Stomach smooth muscle (tissue), 2 donors: Measurements from ENCODE around the gene PRCD.

ENCODE experiments used
- H3K27ac ChIP-seq: one replicate; pipeline ENCODE4 v1.7.0; 2013; ENCODE audit warnings: mild to moderate bottlenecking, low read length, inconsistent platforms
- H3K27me3 ChIP-seq, 2 donors: one replicate each; pipeline ENCODE4 v1.7.0; 2013; ENCODE audit warnings: low read length in 2 of 2; ENCODE audit not compliant: insufficient read depth in 2 of 2, control insufficient read depth in 1 of 2
- H3K36me3 ChIP-seq, 2 donors: one replicate each; pipeline ENCODE4 v1.7.0; 2013; ENCODE audit warnings: low read length in 2 of 2; ENCODE audit not compliant: control insufficient read depth in 2 of 2, insufficient read depth in 2 of 2
- H3K4me1 ChIP-seq: one replicate; pipeline ENCODE4 v1.7.0; 2013; ENCODE audit warnings: low read length; ENCODE audit not compliant: control insufficient read depth, insufficient read depth
- H3K4me3 ChIP-seq, 2 donors: one replicate each; pipeline ENCODE4 v1.7.0; 2013; ENCODE audit warnings: low read length in 2 of 2
- H3K9ac ChIP-seq, 2 donors: one replicate each; pipeline ENCODE4 v1.7.0; 2013; ENCODE audit warnings: low read length in 2 of 2, mild to moderate bottlenecking in 1 of 2
- H3K9me3 ChIP-seq, 2 donors: one replicate each; pipeline ENCODE4 v1.7.0; 2013; ENCODE audit warnings: low read length in 2 of 2; ENCODE audit not compliant: control insufficient read depth in 2 of 2
- donor health status: healthy.
- donor health status: Pancreatic carcinoma.

The PRCD gene

GRCh38 chr17:76588182-76588581 lies 48.3 kb downstream of the PRCD start:
- Histone ChIP-seq H3K9ac (peak overlapping the region in 1 of 2 donors; percentile 0), H3K36me3 (no peaks in the 10 kb centered on the region), H3K27me3 (peaks cover 22 to 36% of the 10 kb centered on the region in 2 donors), H3K4me3 (no peak overlapping the region), H3K4me1 (peaks cover 19% of the 10 kb centered on the region), H3K27ac (no peak overlapping the region), H3K9me3 (no peaks in the 10 kb centered on the region)

DNA sequence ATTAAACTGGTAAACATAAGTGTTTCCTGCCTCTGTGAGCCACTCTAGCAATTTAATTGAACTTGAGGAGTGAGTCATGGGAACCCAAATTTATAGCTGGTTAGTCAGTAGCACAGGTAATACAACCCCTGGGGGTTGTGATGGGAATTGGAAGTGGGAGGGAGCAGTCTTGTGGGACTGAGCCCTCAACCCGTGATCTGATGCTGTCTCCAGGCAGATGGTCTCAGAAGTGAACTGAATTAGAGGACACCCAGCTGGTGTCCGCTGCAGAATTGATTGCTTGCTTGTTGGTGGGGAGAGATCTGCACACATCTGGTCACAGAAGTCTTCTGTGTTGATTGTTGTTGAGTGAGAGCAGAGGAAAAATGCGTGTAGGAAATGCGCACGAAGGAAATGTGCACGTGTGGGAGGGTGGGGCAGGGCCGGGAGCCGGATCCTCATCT lies 53.6 kb downstream of the PRCD start:
- Histone ChIP-seq H3K4me3 (no peak overlapping the region), H3K9ac (no peak overlapping the region), H3K4me1 (no peaks in the 10 kb centered on the region), H3K27me3 (peaks cover under 1 to 5% of the 10 kb centered on the region in 2 donors), H3K9me3 (no peaks in the 10 kb centered on the region), H3K36me3 (no peaks in the 10 kb centered on the region), H3K27ac (no peak overlapping the region)

DNA sequence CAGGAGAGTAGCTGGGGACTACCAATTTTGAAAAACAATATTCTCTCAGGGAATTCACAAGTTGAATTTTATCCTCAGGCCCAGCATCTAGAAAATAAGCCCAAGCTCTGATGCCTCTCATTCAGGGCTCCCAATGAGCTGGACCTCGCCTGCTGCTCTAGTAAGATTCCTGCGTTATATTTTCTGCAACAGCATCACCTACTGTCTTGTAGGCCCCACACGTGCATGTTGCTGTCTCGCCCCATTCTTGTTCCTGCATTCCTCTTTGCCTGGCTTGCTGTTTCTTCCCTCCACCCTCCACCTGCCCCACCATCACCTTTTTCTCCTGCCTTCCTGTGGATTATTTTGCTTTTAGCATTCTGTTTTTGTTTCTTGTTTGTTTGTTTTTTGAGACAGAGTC lies 54.1 kb downstream of the PRCD start:
- no peak overlapping the region for H3K4me3 ChIP-seq
- peaks cover 0 to 2% of the 10 kb centered on the region in 2 donors for H3K27me3 ChIP-seq
- no peak overlapping the region for H3K27ac ChIP-seq
- no peak overlapping the region for H3K9ac ChIP-seq
- H3K36me3 ChIP-seq, result no peaks in the 10 kb centered on the region
- H3K4me1 ChIP-seq, result no peaks in the 10 kb centered on the region
- no peaks in the 10 kb centered on the region for H3K9me3 ChIP-seq

DNA sequence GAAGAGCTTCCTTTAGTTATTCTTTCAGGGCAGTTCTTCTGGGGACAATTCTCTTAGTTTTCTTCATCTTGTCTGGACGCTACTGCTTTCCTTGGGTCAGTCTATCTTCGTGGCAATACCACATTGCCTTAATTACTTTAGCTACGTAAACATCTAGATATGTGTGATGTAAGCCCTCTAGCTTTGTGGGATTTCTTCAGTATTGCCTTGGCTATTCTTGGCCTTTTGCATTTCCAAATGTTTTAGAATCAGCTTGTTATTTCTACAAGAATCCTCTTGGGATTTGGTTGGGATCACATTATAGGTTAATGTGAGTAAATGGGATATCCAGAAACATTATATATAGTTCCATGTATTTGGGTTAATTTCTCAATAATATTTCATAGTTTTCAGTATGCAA lies 54.8 kb downstream of the PRCD start:
- Histone ChIP-seq H3K9me3 (no peaks in the 10 kb centered on the region), H3K27ac (no peak overlapping the region)

More for the DNA sequence above, 54.8 kb downstream of the PRCD start:
- H3K27me3 ChIP-seq, result peaks cover 0 to 2% of the 10 kb centered on the region in 2 donors
- H3K4me1 ChIP-seq, result no peaks in the 10 kb centered on the region
- no peak overlapping the region for H3K9ac ChIP-seq
- H3K4me3 ChIP-seq, result no peak overlapping the region
- H3K36me3 ChIP-seq, result no peaks in the 10 kb centered on the region
